ENCODE results near the gene EMILIN3. TPM values are rescaled to one million over a fixed set of nuclear protein-coding genes. Genes with fewer than 3 reads are reported as not detected.
"Not testable (repeated sequence)": the region's sequence is repeated elsewhere in the genome, so short reads cannot be mapped to it uniquely, and the experiment has no call there.

Gene EMILIN3
- total RNA-seq, 2 donors from 2014 or later, result 1.8 to 4.9 TPM

GRCh38 chr20:41317546-41318270, 48.9 kb downstream of the EMILIN3 start, which contains the start of gene ZHX3:
Gene ZHX3, minus strand, starts transcription at chr20:41317731. Its CDS starts 112,815 bp downstream, at chr20:41204916.
- peak in 1 of 2 donors; percentile 13 for TF ChIP-seq CTCF (IDR thresholded peaks at IDR 0.05)
- Histone ChIP-seq H3K4me3 (peak within 1 kb of the TSS; percentile 70 to 76), H3K9me3 (no peaks in the 10 kb centered on the region), H3K27ac (peak within 1 kb of the TSS; percentile 90 to 91), H3K4me1 (peaks cover 0 to 35% of the 10 kb centered on the region in 2 donors), H3K27me3 (no peaks in the 10 kb centered on the region), H3K36me3 (no peaks in the 10 kb centered on the region)
- DNase-seq (ENCODE audit: low spot score), result peak; percentile 94

DNA sequence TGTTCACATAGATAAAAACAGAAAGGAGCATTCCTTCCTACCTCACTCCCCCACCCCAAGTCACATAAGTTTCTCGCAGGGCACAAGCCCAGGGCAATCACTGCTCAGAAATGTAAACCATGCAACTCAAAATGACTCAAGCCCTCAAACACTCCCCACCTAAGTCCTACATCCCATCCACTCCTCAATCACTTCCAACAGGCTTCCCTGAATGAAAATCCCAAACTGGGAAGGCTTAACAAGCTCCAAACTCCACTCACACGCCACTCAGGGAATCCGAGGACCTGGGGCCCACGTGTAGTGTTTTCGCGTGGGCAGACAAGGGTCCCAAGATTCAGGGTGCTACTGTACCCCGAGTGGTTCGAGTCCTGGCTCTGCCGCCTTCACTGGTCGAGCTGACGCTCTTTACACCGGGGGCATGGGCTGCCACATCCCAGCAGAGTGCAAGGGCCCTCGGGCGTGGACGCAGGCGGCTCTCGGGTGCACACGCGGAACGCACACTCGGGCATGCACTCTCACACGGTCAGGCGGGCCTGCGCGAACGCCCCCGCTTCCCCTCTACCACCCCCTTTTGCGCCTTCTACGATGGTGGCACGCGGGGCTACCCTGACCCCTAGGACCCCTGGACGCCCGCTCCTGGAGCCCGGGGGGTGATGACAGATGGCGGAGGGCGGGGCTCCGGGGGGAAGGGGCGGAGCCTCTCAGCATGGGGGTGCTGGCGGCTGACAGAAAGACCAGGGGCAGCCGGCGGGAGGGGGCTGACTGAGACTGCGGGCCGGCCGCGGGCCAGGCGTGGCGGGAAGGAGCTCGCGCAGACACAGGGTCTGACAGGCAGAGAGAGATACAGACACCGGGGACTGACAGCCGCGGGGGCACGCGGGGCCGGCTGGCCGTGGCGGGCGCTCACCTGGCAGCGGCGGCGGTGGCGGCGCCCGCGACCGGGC, 49.7 kb downstream of the EMILIN3 start:
- Histone ChIP-seq H3K4me3 (peak overlapping the region; percentile 70 to 76), H3K36me3 (no peaks in the 10 kb centered on the region), H3K4me1 (peaks cover 0 to 35% of the 10 kb centered on the region in 2 donors), H3K9me3 (no peaks in the 10 kb centered on the region), H3K27ac (peak overlapping the region; percentile 90 to 91), H3K27me3 (no peaks in the 10 kb centered on the region)
- peak; percentile 77 for DNase-seq (ENCODE audit: low spot score)
- TF ChIP-seq CTCF (IDR thresholded peaks at IDR 0.05), result no peak

- no peaks in the 10 kb centered on the region for H3K9me3 ChIP-seq
- peak overlapping the region; percentile 70 to 76 for H3K4me3 ChIP-seq
- H3K4me1 ChIP-seq, result peaks cover 0 to 35% of the 10 kb centered on the region in 2 donors
- no peaks in the 10 kb centered on the region for H3K27me3 ChIP-seq
- peak overlapping the region; percentile 90 to 91 for H3K27ac ChIP-seq
- H3K36me3 ChIP-seq, result no peaks in the 10 kb centered on the region
- DNase-seq (ENCODE audit: low spot score), result no peak
- TF ChIP-seq CTCF (IDR thresholded peaks at IDR 0.05), result no peak
These were observed 50.6 kb downstream of the EMILIN3 start for GRCh38 chr20:41316051-41316450.

- H3K4me1 ChIP-seq, result peaks cover 0 to 46% of the 10 kb centered on the region in 2 donors
- no peak for DNase-seq (ENCODE audit: low spot score)
- no peak overlapping the region for H3K4me3 ChIP-seq
- no peaks in the 10 kb centered on the region for H3K36me3 ChIP-seq
- H3K9me3 ChIP-seq, result no peaks in the 10 kb centered on the region
- TF ChIP-seq CTCF (IDR thresholded peaks at IDR 0.05), result no peak
- no peaks in the 10 kb centered on the region for H3K27me3 ChIP-seq
- peak overlapping the region; percentile 37 to 90 for H3K27ac ChIP-seq
These were observed 52.2 kb downstream of the EMILIN3 start for GRCh38 chr20:41314386-41314785.

- not testable (repeated sequence) for DNase-seq (ENCODE audit: low spot score); H3K4me3 ChIP-seq
- H3K4me1 ChIP-seq, result peaks cover 0 to 57% of the 10 kb centered on the region in 2 donors
These were observed 54.6 kb downstream of the EMILIN3 start for GRCh38 chr20:41312009-41312408.

More at GRCh38 chr20:41312009-41312408, 54.6 kb downstream of the EMILIN3 start:
- not testable (repeated sequence) for H3K9me3 ChIP-seq, H3K36me3 ChIP-seq, H3K27ac ChIP-seq, H3K27me3 ChIP-seq

Other genes with a start within 250 kb of the EMILIN3 start
- 10 to 100 TPM; 24.1 to 59.5 TPM for gene PLCG1, start 229.3 kb downstream of the EMILIN3 start, total RNA-seq
- 10 to 100 TPM; 23.8 to 25.7 TPM for gene ZHX3, start 49.1 kb downstream of the EMILIN3 start, total RNA-seq
- 10 to 100 TPM in 1 of 2 donors, 1 to 10 TPM in 1; 9.7 to 13.7 TPM for gene LPIN3, start 26.0 kb downstream of the EMILIN3 start, total RNA-seq